SKM-1 (cell line): Measurements from ENCODE around the gene DMXL1.
"Not testable (repeated sequence)": the region's sequence is repeated elsewhere in the genome, so short reads cannot be mapped to it uniquely, and the experiment has no call there.

Source experiments
- DNase-seq: peaks from one replicate; lab custom pipeline; 2025; ENCODE audit not compliant: unreplicated experiment; lab: John Stamatoyannopoulos, UW

Gene DMXL1

GRCh38 chr5:119067450-119067849, 3.4 kb upstream of the DMXL1 start:
- DNase-seq, result no peak

- DNase-seq, result no peak
Measured at GRCh38 chr5:119070578-119070827, 384 bp upstream of the DMXL1 start.

- no peak for DNase-seq
Measured at GRCh38 chr5:119071561-119071995, 691 bp downstream of the DMXL1 start.

GRCh38 chr5:119072496-119072895, 1.6 kb downstream of the DMXL1 start:
- no peak for DNase-seq

GRCh38 chr5:119073746-119074337, 3.0 kb downstream of the DMXL1 start:
- DNase-seq, result not testable (repeated sequence)

- no peak for DNase-seq
Measured at GRCh38 chr5:119074419-119074818, 3.5 kb downstream of the DMXL1 start.

- DNase-seq, result not testable (repeated sequence)
Measured at GRCh38 chr5:119075269-119075668, 4.4 kb downstream of the DMXL1 start.

GRCh38 chr5:119076080-119076479, 5.2 kb downstream of the DMXL1 start:
- no peak for DNase-seq

GRCh38 chr5:119077444-119077843, 6.6 kb downstream of the DMXL1 start:
- DNase-seq, result no peak

- DNase-seq, result no peak
Measured at GRCh38 chr5:119078071-119078846, 7.4 kb downstream of the DMXL1 start.

- DNase-seq, result no peak
Measured at GRCh38 chr5:119078861-119079260, 8.0 kb downstream of the DMXL1 start.

GRCh38 chr5:119079318-119079921, 8.5 kb downstream of the DMXL1 start:
- DNase-seq, result no peak

- DNase-seq, result no peak
Measured at GRCh38 chr5:119080936-119081335, 10.0 kb downstream of the DMXL1 start.

GRCh38 chr5:119082691-119083090, 11.8 kb downstream of the DMXL1 start:
- DNase-seq, result no peak

GRCh38 chr5:119083679-119084078, 12.8 kb downstream of the DMXL1 start:
- no peak for DNase-seq

GRCh38 chr5:119088438-119088837, 17.6 kb downstream of the DMXL1 start:
- DNase-seq, result no peak

- DNase-seq, result no peak
Measured at GRCh38 chr5:119095611-119096010, 24.7 kb downstream of the DMXL1 start.

- no peak for DNase-seq
Measured at GRCh38 chr5:119105971-119106370, 35.1 kb downstream of the DMXL1 start.

GRCh38 chr5:119112151-119112550, 41.3 kb downstream of the DMXL1 start:
- no peak for DNase-seq

- no peak for DNase-seq
Measured at GRCh38 chr5:119117237-119117636, 46.4 kb downstream of the DMXL1 start.

- no peak for DNase-seq
Measured at GRCh38 chr5:119118000-119118399, 47.1 kb downstream of the DMXL1 start.

- DNase-seq, result no peak
Measured at GRCh38 chr5:119120893-119121292, 50.0 kb downstream of the DMXL1 start.

- not testable (repeated sequence) for DNase-seq
Measured at GRCh38 chr5:119122474-119122873, 51.6 kb downstream of the DMXL1 start.
